ENCODE measurements around the gene DGKI. TPM values are rescaled to one million over a fixed set of nuclear protein-coding genes. Genes with fewer than 3 reads are reported as not detected.
"Not testable (repeated sequence)": the region's sequence is repeated elsewhere in the genome, so short reads cannot be mapped to it uniquely, and the experiment has no call there.

Gene DGKI
- polyA plus RNA-seq, 4 donors: 0.35 to 0.54 TPM; not detected in 2

- H3K27ac ChIP-seq (ENCODE audit: low read depth in 1 of 3, low read length in 2 of 3): no peak overlapping the region
- 69 to 75% (median 72%) methylated on average over 3 of the region's 3 CpGs for WGBS, 3 donors
- peaks cover 0 to 6% (median 5%) of the 10 kb centered on the region in 3 donors for H3K27me3 ChIP-seq (ENCODE audit: control insufficient read depth in 3 of 3, insufficient read depth in 3 of 3, low read length in 3 of 3)
- FAIRE-seq: no peak
- no peak overlapping the region for H3K4me3 ChIP-seq (ENCODE audit: low read depth in 1 of 3, low read length in 3 of 3)
- H3K36me3 ChIP-seq (ENCODE audit: control insufficient read depth in 3 of 3, insufficient read depth in 2 of 3, low read depth in 1 of 3, low read length in 3 of 3): no peaks in the 10 kb centered on the region
- no peak for DNase-seq
- H3K4me1 ChIP-seq (ENCODE audit: control insufficient read depth in 3 of 3, insufficient read depth in 2 of 3, low read depth in 1 of 3, low read length in 2 of 3): no peaks in the 10 kb centered on the region
- H3K9me3 ChIP-seq (ENCODE audit: control insufficient read depth in 2 of 2, insufficient read depth in 1 of 2, low read depth in 1 of 2, low read length in 1 of 2): peaks cover 0 to 10% of the 10 kb centered on the region in 2 donors
These were observed 10.7 kb downstream of the DGKI start for GRCh38 chr7:137836113-137836509.

GRCh38 chr7:137835486-137836112 is 11.2 kb downstream of the DGKI start:
- DNase-seq: no peak
- 66 to 89% (median 77%) methylated on average over 3 of the region's 3 CpGs for WGBS, 3 donors
- Histone ChIP-seq H3K27me3 (ENCODE audit: control insufficient read depth in 3 of 3, insufficient read depth in 3 of 3, low read length in 3 of 3) (peaks cover 0 to 6% (median 5%) of the 10 kb centered on the region in 3 donors), H3K9me3 (ENCODE audit: control insufficient read depth in 2 of 2, insufficient read depth in 1 of 2, low read depth in 1 of 2, low read length in 1 of 2) (peaks cover 0 to 10% of the 10 kb centered on the region in 2 donors), H3K4me1 (ENCODE audit: control insufficient read depth in 3 of 3, insufficient read depth in 2 of 3, low read depth in 1 of 3, low read length in 2 of 3) (no peaks in the 10 kb centered on the region), H3K36me3 (ENCODE audit: control insufficient read depth in 3 of 3, insufficient read depth in 2 of 3, low read depth in 1 of 3, low read length in 3 of 3) (no peaks in the 10 kb centered on the region), H3K27ac (ENCODE audit: low read depth in 1 of 3, low read length in 2 of 3) (no peak overlapping the region), H3K4me3 (ENCODE audit: low read depth in 1 of 3, low read length in 3 of 3) (no peak overlapping the region)
- FAIRE-seq: no peak

- H3K36me3 ChIP-seq (ENCODE audit: control insufficient read depth in 3 of 3, insufficient read depth in 2 of 3, low read depth in 1 of 3, low read length in 3 of 3): no peaks in the 10 kb centered on the region
- peaks cover 0 to 10% of the 10 kb centered on the region in 2 donors for H3K9me3 ChIP-seq (ENCODE audit: control insufficient read depth in 2 of 2, insufficient read depth in 1 of 2, low read depth in 1 of 2, low read length in 1 of 2)
- no peak for FAIRE-seq
- no peak overlapping the region for H3K27ac ChIP-seq (ENCODE audit: low read depth in 1 of 3, low read length in 2 of 3)
- DNase-seq: no peak
- WGBS, 3 donors: 95 to 100% (median 100%) methylated on average over 1 of the region's 1 CpG
- H3K4me1 ChIP-seq (ENCODE audit: control insufficient read depth in 3 of 3, insufficient read depth in 2 of 3, low read depth in 1 of 3, low read length in 2 of 3): no peaks in the 10 kb centered on the region
- no peak overlapping the region for H3K4me3 ChIP-seq (ENCODE audit: low read depth in 1 of 3, low read length in 3 of 3)
- H3K27me3 ChIP-seq (ENCODE audit: control insufficient read depth in 3 of 3, insufficient read depth in 3 of 3, low read length in 3 of 3): peaks cover 0 to 5% (median 4%) of the 10 kb centered on the region in 3 donors
These were observed 12.2 kb downstream of the DGKI start for GRCh38 chr7:137834552-137834951.

- not testable (repeated sequence) for H3K27ac ChIP-seq (ENCODE audit: low read depth in 1 of 3, low read length in 2 of 3); H3K4me3 ChIP-seq (ENCODE audit: low read depth in 1 of 3, low read length in 3 of 3); H3K27me3 ChIP-seq (ENCODE audit: control insufficient read depth in 3 of 3, insufficient read depth in 3 of 3, low read length in 3 of 3); H3K36me3 ChIP-seq (ENCODE audit: control insufficient read depth in 3 of 3, insufficient read depth in 2 of 3, low read depth in 1 of 3, low read length in 3 of 3); H3K4me1 ChIP-seq (ENCODE audit: control insufficient read depth in 3 of 3, insufficient read depth in 2 of 3, low read depth in 1 of 3, low read length in 2 of 3); FAIRE-seq; DNase-seq
- WGBS, 3 donors: 80 to 86% (median 83%) methylated on average over 2 of the region's 2 CpGs
- H3K9me3 ChIP-seq (ENCODE audit: control insufficient read depth in 2 of 2, insufficient read depth in 1 of 2, low read depth in 1 of 2, low read length in 1 of 2): peaks cover 0 to 10% of the 10 kb centered on the region in 2 donors
These were observed 13.8 kb downstream of the DGKI start for GRCh38 chr7:137832990-137833389.

- Histone ChIP-seq H3K4me3 (ENCODE audit: low read depth in 1 of 3, low read length in 3 of 3) (no peak overlapping the region), H3K27me3 (ENCODE audit: control insufficient read depth in 3 of 3, insufficient read depth in 3 of 3, low read length in 3 of 3) (peaks cover 0 to 4% (median 2%) of the 10 kb centered on the region in 3 donors), H3K36me3 (ENCODE audit: control insufficient read depth in 3 of 3, insufficient read depth in 2 of 3, low read depth in 1 of 3, low read length in 3 of 3) (no peaks in the 10 kb centered on the region), H3K4me1 (ENCODE audit: control insufficient read depth in 3 of 3, insufficient read depth in 2 of 3, low read depth in 1 of 3, low read length in 2 of 3) (no peaks in the 10 kb centered on the region), H3K9me3 (ENCODE audit: control insufficient read depth in 2 of 2, insufficient read depth in 1 of 2, low read depth in 1 of 2, low read length in 1 of 2) (peaks cover 0 to 10% of the 10 kb centered on the region in 2 donors), H3K27ac (ENCODE audit: low read depth in 1 of 3, low read length in 2 of 3) (no peak overlapping the region)
- no peak for FAIRE-seq
- DNase-seq: no peak
- WGBS, 3 donors: 81 to 91% (median 91%) methylated on average over 2 of the region's 2 CpGs
These were observed 14.4 kb downstream of the DGKI start for GRCh38 chr7:137832382-137832781.

- FAIRE-seq; DNase-seq; H3K27me3 ChIP-seq (ENCODE audit: control insufficient read depth in 3 of 3, insufficient read depth in 3 of 3, low read length in 3 of 3); H3K36me3 ChIP-seq (ENCODE audit: control insufficient read depth in 3 of 3, insufficient read depth in 2 of 3, low read depth in 1 of 3, low read length in 3 of 3); H3K27ac ChIP-seq (ENCODE audit: low read depth in 1 of 3, low read length in 2 of 3); H3K4me1 ChIP-seq (ENCODE audit: control insufficient read depth in 3 of 3, insufficient read depth in 2 of 3, low read depth in 1 of 3, low read length in 2 of 3); H3K4me3 ChIP-seq (ENCODE audit: low read depth in 1 of 3, low read length in 3 of 3): not testable (repeated sequence)
- 94 to 100% (median 98%) methylated on average over 1 of the region's 1 CpG for WGBS, 3 donors
- peaks cover 0 to 10% of the 10 kb centered on the region in 2 donors for H3K9me3 ChIP-seq (ENCODE audit: control insufficient read depth in 2 of 2, insufficient read depth in 1 of 2, low read depth in 1 of 2, low read length in 1 of 2)
These were observed 15.2 kb downstream of the DGKI start for GRCh38 chr7:137831555-137831954.

- Histone ChIP-seq H3K36me3 (ENCODE audit: control insufficient read depth in 3 of 3, insufficient read depth in 2 of 3, low read depth in 1 of 3, low read length in 3 of 3) (no peaks in the 10 kb centered on the region), H3K4me3 (ENCODE audit: low read depth in 1 of 3, low read length in 3 of 3) (no peak overlapping the region), H3K4me1 (ENCODE audit: control insufficient read depth in 3 of 3, insufficient read depth in 2 of 3, low read depth in 1 of 3, low read length in 2 of 3) (no peaks in the 10 kb centered on the region), H3K27ac (ENCODE audit: low read depth in 1 of 3, low read length in 2 of 3) (no peak overlapping the region), H3K9me3 (ENCODE audit: control insufficient read depth in 2 of 2, insufficient read depth in 1 of 2, low read depth in 1 of 2, low read length in 1 of 2) (peaks cover 0 to 10% of the 10 kb centered on the region in 2 donors), H3K27me3 (ENCODE audit: control insufficient read depth in 3 of 3, insufficient read depth in 3 of 3, low read length in 3 of 3) (peaks cover 0 to 4% (median 3%) of the 10 kb centered on the region in 3 donors)
- FAIRE-seq (no peak), DNase-seq (no peak)
- 64 to 65% (median 65%) methylated on average over 7 of the region's 7 CpGs for WGBS, 3 donors
These were observed 17.3 kb downstream of the DGKI start for GRCh38 chr7:137829337-137829992.

- Histone ChIP-seq H3K27me3 (ENCODE audit: control insufficient read depth in 3 of 3, insufficient read depth in 3 of 3, low read length in 3 of 3) (peaks cover 0 to 4% (median 3%) of the 10 kb centered on the region in 3 donors), H3K9me3 (ENCODE audit: control insufficient read depth in 2 of 2, insufficient read depth in 1 of 2, low read depth in 1 of 2, low read length in 1 of 2) (peaks cover 0 to 10% of the 10 kb centered on the region in 2 donors), H3K27ac (ENCODE audit: low read depth in 1 of 3, low read length in 2 of 3) (no peak overlapping the region), H3K36me3 (ENCODE audit: control insufficient read depth in 3 of 3, insufficient read depth in 2 of 3, low read depth in 1 of 3, low read length in 3 of 3) (no peaks in the 10 kb centered on the region), H3K4me1 (ENCODE audit: control insufficient read depth in 3 of 3, insufficient read depth in 2 of 3, low read depth in 1 of 3, low read length in 2 of 3) (no peaks in the 10 kb centered on the region), H3K4me3 (ENCODE audit: low read depth in 1 of 3, low read length in 3 of 3) (no peak overlapping the region)
- 71 to 79% (median 75%) methylated on average over 1 of the region's 1 CpG for WGBS, 3 donors
- FAIRE-seq (no peak), DNase-seq (no peak)
These were observed 18.3 kb downstream of the DGKI start for GRCh38 chr7:137828456-137828855.
